HUES48 (cell line): ENCODE results near the gene UBE2K.
"Not testable (repeated sequence)": the region's sequence is repeated elsewhere in the genome, so short reads cannot be mapped to it uniquely, and the experiment has no call there.

ENCODE experiments used
- H3K27ac ChIP-seq: one replicate; pipeline ENCODE4 v1.7.0; 2013; ENCODE audit warnings: low read depth, low read length, inconsistent platforms
- H3K27me3 ChIP-seq: 2 replicates; pipeline ENCODE4 v1.6.1; 2013; ENCODE audit warnings: mild to moderate bottlenecking, low read length; ENCODE audit not compliant: control insufficient read depth, insufficient read depth
- H3K36me3 ChIP-seq: 2 replicates; pipeline ENCODE4 v1.6.1; 2013; ENCODE audit warnings: low read length; ENCODE audit not compliant: control insufficient read depth, insufficient read depth
- H3K4me1 ChIP-seq: 2 replicates; pipeline ENCODE4 v1.6.1; 2013; ENCODE audit warnings: mild to moderate bottlenecking, low read length; ENCODE audit not compliant: control insufficient read depth, insufficient read depth
- H3K4me3 ChIP-seq: 2 replicates; pipeline ENCODE4 v1.5.1; 2013; ENCODE audit warnings: mild to moderate bottlenecking, low read depth, low read length
- H3K9ac ChIP-seq: 2 replicates; pipeline ENCODE4 v1.6.1; 2013; ENCODE audit warnings: mild to moderate bottlenecking, low read depth, low read length, moderate library complexity
- H3K9me3 ChIP-seq: 2 replicates; pipeline ENCODE4 v1.6.1; 2013; ENCODE audit warnings: low read length; ENCODE audit not compliant: control insufficient read depth, insufficient read depth

UBE2K gene, protein sequence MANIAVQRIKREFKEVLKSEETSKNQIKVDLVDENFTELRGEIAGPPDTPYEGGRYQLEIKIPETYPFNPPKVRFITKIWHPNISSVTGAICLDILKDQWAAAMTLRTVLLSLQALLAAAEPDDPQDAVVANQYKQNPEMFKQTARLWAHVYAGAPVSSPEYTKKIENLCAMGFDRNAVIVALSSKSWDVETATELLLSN

DNA sequence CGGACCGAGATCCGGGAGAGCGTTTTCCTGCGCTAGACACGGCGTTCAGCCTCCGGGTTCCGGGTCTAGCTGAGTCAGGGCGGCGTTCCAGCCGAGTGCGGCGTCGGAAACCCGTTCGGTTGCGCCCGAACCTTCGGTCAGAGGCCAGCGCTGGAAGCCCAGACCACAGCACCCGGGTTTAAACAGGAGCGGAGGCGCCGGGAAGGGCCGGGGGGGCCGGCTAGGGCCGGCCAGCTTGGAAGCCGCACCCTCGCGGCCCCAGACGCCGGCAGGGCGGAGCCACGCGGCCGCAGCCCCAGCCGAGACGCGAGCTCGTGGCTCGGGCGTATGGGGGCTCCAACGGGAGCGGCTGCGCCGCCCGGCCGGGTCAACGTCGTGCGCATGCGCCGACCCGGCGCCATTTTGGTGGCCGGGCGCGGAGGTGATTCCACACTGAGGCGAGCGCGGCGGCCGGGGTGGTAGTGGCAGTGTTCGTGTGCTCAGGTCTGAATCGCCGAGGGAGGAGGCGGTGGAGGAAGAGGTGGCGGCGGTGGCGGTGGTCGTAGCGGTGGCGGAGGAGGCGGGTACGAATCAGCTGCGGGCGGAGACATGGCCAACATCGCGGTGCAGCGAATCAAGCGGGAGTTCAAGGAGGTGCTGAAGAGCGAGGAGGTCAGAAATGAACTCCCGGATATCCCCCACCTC, at the start of gene UBE2K:
Gene UBE2K (plus strand): TSS at position 397 of the 684 bp plus-strand sequence. CDS start 192 bp downstream, at position 589.
- peak within 1 kb of the TSS; percentile 95 for H3K27ac ChIP-seq
- no peaks in the 10 kb centered on the region for H3K27me3 ChIP-seq
- peak within 1 kb of the TSS; percentile 83 for H3K9ac ChIP-seq
- no peaks in the 10 kb centered on the region for H3K9me3 ChIP-seq
- H3K36me3 ChIP-seq = peaks cover 7% of the 10 kb centered on the region; the same call in 1 of the 2 replicates
- H3K4me3 ChIP-seq = peak within 1 kb of the TSS; percentile 75
- H3K4me1 ChIP-seq = peaks cover 20% of the 10 kb centered on the region

DNA sequence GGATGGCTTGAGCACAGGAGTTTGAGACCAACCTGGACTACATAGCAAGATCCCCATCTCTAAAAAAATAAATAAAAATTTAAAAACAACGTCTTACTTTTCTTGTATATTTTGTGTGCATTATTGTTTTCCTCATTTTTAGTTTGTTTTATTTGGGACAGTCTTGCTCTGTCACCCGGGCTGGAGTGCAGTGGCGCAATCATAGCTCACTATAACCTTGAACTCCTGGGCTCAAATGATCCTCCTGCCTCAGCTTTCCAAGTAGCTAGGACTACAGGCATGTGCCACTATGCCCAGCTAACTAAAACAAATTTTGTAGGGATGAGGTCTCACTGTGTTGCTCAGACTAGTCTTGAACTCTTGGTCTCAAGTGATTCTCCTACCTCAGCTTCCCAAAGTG, 49.7 kb upstream of the UBE2K start:
- Histone ChIP-seq H3K4me3 (no peak overlapping the region), H3K9me3 (no peaks in the 10 kb centered on the region), H3K27ac (no peak overlapping the region), H3K9ac (no peak overlapping the region), H3K27me3 (no peaks in the 10 kb centered on the region), H3K36me3 (no peaks in the 10 kb centered on the region), H3K4me1 (no peaks in the 10 kb centered on the region)

DNA sequence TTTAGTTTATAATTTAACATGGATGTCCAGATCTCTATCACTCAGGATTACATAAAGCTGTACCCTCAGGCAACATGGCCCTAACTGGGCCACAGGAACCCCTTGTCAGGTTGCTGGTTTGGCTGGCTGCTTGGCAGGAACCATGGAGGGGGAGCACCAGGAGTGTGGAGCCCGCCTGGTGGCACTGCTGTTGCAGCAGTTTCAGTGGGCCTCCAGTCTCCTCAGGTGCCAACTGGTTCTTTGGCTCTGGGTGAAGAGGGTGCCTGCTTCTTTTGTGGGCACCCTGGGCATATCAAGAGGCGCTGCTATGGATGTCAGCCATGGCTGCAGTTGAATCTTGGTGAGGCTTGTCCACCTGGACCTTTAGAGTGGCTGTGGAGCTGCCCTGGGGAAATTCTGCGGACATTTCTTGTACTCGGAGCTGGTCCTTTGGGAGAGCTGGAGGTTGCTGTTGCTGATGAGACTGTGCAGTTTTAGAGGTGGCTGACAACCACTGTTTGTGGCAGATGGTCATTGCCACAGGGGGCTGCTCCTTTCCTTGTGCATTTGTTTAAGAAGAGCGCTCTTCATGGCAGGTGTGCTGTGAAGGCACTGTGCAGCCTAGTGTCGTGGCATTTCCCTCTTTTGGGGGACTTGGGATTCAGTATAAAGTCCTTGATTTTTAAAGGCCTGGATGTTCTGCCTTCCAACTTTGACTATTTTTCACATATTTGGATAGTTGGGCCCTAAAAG, 48.9 kb upstream of the UBE2K start:
- no peaks in the 10 kb centered on the region for H3K36me3 ChIP-seq
- H3K9me3 ChIP-seq = no peaks in the 10 kb centered on the region
- H3K9ac ChIP-seq = no peak overlapping the region
- no peaks in the 10 kb centered on the region for H3K27me3 ChIP-seq
- no peaks in the 10 kb centered on the region for H3K4me1 ChIP-seq
- H3K4me3 ChIP-seq = no peak overlapping the region
- no peak overlapping the region for H3K27ac ChIP-seq

DNA sequence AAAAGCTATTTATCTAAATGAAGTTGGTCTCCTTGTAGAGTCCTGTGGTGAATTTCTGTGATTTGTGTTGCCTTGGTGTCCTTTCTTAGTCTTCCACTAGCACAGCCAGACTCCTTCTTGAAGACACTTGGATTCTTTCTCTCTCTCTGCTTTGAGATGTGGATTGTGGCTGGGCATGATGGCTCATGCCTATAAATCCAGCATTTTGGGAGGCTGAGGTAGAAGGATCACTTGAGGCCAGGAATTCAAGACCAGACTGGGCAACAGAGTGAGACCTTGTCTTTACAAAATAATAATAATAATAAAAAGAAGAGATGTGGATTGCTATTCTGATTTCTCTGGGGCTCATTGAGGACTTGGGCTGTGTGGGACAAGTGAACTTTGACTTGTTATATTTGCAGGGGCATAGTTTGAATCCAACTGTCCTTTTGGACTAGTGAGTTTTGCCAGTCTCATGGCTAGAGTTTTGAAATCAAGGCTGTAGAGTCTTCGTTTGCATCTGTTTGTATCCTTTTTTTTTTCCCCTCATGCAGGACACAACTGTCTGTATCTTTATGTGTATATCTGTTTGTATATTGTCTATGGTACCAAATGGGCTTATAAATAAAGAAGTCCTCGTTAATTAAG, 48.2 kb upstream of the UBE2K start:
- no peaks in the 10 kb centered on the region for H3K36me3 ChIP-seq
- H3K4me3 ChIP-seq = no peak overlapping the region
- H3K27ac ChIP-seq = no peak overlapping the region
- no peaks in the 10 kb centered on the region for H3K4me1 ChIP-seq
- H3K9ac ChIP-seq = no peak overlapping the region
- no peaks in the 10 kb centered on the region for H3K9me3 ChIP-seq
- no peaks in the 10 kb centered on the region for H3K27me3 ChIP-seq

DNA sequence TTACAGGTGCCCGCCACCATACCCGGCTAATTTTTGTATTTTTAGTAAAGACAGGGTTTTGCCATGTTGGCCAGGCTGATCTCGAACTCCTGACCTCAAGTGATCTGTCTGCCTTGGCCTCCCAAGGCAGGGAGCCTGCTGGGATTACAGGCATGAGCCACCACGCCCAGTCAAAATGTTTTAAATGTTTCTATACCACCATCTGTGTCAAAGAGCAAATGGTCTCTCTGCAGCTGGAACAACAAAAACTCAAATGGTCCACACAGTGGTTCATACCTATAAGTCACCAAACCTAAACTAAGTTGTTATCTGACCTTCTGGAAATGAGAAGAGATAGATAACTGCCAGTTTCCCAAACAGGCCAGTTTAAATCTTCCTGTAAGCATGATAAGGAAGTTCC, 46.4 kb upstream of the UBE2K start:
- H3K9ac ChIP-seq, H3K9me3 ChIP-seq, H3K27ac ChIP-seq, H3K27me3 ChIP-seq, H3K4me1 ChIP-seq, H3K4me3 ChIP-seq, H3K36me3 ChIP-seq: not testable (repeated sequence)

DNA sequence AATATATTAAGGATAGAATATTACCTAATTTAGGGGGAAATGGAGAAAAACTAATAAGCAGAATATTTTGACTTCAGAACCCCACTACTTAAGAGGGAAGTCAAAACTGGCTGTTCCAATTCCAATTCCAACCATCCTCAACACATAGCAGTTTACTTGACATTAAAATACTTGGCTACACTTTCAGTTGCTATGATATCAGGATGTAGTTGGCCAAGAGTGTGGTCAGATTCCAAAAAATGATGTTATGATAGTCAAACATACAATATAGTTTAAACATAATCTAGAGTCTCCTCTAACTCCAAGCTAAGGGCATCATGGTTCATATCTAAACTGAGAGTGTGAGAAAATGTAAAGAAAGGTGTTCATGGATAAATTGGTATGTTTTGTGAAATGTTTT, 42.7 kb upstream of the UBE2K start:
- no peaks in the 10 kb centered on the region for H3K4me1 ChIP-seq
- H3K27me3 ChIP-seq = no peaks in the 10 kb centered on the region
- H3K9me3 ChIP-seq = no peaks in the 10 kb centered on the region
- H3K9ac ChIP-seq = no peak overlapping the region
- H3K36me3 ChIP-seq = no peaks in the 10 kb centered on the region
- H3K27ac ChIP-seq = no peak overlapping the region
- no peak overlapping the region for H3K4me3 ChIP-seq

DNA sequence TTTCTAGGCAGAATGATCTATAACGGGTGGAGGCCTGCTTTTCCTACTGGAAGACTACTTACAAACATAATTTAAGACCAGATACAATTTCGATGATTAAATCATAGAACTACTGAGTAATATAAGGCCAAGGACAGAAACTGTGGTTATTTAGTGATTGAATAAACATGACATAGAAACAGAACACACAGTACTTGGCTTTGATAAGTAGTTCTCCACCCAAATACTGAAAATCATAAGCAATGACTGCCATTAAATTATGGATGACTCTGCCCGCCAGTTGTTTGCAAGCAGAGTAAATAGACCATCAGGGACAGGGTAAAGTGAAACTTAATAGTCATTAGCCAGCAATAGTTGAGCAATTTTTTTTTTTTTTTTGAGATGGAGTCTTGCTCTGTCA, 42.1 kb upstream of the UBE2K start:
- H3K9ac ChIP-seq = no peak overlapping the region

DNA sequence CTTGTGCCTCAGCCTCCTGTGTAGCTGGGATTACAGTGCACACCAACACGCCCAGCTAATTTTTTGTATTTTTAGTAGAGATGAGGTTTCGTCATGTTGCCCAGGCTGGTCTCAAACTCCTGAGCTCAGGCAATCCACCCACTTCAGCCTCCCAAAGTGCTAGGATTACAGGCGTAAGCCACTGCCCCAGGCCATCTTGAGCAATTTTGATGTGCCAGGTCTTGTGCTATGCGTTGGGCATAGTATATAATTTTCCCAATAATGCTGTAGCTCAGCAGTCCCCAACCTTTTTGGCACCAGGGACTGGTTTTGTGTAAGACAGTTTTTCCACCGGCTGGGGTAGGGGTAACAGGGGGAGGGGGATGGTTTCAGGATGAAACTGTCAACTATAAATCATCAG, 41.3 kb upstream of the UBE2K start:
- H3K27me3 ChIP-seq, H3K9ac ChIP-seq, H3K9me3 ChIP-seq, H3K27ac ChIP-seq, H3K4me3 ChIP-seq, H3K36me3 ChIP-seq, H3K4me1 ChIP-seq: not testable (repeated sequence)

More for the DNA sequence above, 42.1 kb upstream of the UBE2K start:
- no peak overlapping the region for H3K27ac ChIP-seq
- H3K4me3 ChIP-seq = no peak overlapping the region
- H3K4me1 ChIP-seq = no peaks in the 10 kb centered on the region
- H3K36me3 ChIP-seq = no peaks in the 10 kb centered on the region
- no peaks in the 10 kb centered on the region for H3K9me3 ChIP-seq
- no peaks in the 10 kb centered on the region for H3K27me3 ChIP-seq

DNA sequence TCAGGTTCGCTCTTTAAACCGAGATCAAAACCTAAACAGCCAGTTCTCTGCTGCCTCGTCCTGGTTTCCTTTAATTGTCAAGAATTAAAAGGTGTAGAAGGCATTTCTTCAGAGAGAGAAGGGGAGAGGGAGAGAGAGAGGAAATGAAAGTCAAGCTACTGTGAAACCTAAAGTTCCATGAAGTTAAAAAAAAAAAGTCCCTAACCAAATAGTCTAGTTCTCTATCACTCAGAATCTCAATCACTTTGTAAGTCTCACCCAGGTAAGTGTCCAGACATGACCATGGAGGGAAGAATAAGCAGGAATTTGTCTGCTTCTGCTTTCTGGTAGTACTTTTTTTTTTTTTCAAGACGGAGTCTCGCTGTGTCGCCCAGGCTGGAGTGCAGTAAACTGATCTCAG, 40.5 kb upstream of the UBE2K start:
- Histone ChIP-seq H3K36me3 (no peaks in the 10 kb centered on the region), H3K9ac (no peak overlapping the region), H3K4me3 (no peak overlapping the region), H3K4me1 (no peaks in the 10 kb centered on the region), H3K27me3 (no peaks in the 10 kb centered on the region), H3K27ac (no peak overlapping the region), H3K9me3 (no peaks in the 10 kb centered on the region)

DNA sequence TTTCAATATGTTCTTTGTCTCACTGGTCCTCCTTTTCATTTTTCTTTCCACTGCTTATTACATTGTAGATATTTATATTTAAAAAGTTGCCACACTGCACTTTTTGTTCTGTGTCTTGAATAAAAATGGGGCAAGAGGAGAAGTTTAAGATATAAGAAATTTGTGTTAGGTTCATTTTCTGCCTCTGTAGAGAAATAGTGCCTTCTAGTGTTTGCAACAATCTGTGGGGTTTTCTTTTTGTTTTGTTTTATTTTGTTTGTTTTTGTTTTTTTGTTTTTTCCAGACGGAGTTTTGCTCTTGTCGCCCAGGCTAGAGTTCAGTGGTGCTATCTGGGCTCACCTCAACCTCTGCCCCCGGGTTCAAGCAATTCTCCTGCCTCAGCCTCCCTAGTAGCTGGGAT, 39.2 kb upstream of the UBE2K start:
- no peaks in the 10 kb centered on the region for H3K36me3 ChIP-seq
- no peaks in the 10 kb centered on the region for H3K4me1 ChIP-seq
- H3K27me3 ChIP-seq = no peaks in the 10 kb centered on the region
- no peaks in the 10 kb centered on the region for H3K9me3 ChIP-seq
- H3K27ac ChIP-seq = no peak overlapping the region
- no peak overlapping the region for H3K9ac ChIP-seq
- H3K4me3 ChIP-seq = no peak overlapping the region

DNA sequence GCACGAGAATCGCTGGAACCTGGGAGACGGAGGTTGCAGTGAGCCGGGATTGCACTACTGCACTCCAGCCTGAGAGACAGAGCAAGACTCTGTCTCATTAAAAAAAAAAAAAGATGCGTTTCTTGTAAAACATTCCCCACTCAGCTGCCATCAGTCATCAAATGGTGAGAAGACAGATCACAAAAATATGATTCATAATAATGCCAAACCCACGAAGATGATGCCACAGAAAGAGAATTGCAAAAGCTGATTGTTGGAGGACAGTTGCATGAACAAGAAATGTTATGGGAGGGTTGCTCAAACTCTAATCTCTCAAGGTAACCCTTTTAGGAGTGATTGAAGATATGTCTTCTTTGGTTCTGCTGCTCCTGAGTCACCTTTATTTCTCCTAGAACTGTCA, 37.9 kb upstream of the UBE2K start:
- Histone ChIP-seq H3K36me3 (no peaks in the 10 kb centered on the region), H3K4me1 (no peaks in the 10 kb centered on the region), H3K9me3 (no peaks in the 10 kb centered on the region), H3K27me3 (no peaks in the 10 kb centered on the region), H3K4me3 (no peak overlapping the region), H3K9ac (no peak overlapping the region), H3K27ac (no peak overlapping the region)
